HFFc6 (cell line): ENCODE results near the gene PRG3. TPM values are rescaled to one million over a fixed set of nuclear protein-coding genes. Genes with fewer than 3 reads are reported as not detected.

Source experiments
- DNase-seq: peaks from one replicate; pipeline ENCODE4 v3.0.0-alpha.2; 2018
- H3K27ac Mint-ChIP-seq: 2 replicates; pipeline ENCODE4 v1.8.0; 2020; ENCODE audit warnings: mild to moderate bottlenecking, mixed read lengths
- H3K27me3 Mint-ChIP-seq: 2 replicates; pipeline ENCODE4 v1.8.0; 2021; ENCODE audit warnings: mild to moderate bottlenecking, moderate library complexity, mixed read lengths; ENCODE audit not compliant: insufficient read depth
- H3K36me3 Mint-ChIP-seq: 2 replicates; pipeline ENCODE4 v1.8.0; 2021; ENCODE audit warnings: low read depth, mixed read lengths
- H3K4me1 Mint-ChIP-seq: 2 replicates; pipeline ENCODE4 v1.8.0; 2020; ENCODE audit warnings: low read depth, mixed read lengths
- H3K4me3 Mint-ChIP-seq: 2 replicates; pipeline ENCODE4 v1.8.0; 2020; ENCODE audit warnings: mild to moderate bottlenecking, moderate library complexity, mixed read lengths
- H3K9me3 Mint-ChIP-seq: 2 replicates; pipeline ENCODE4 v1.8.0; 2020; ENCODE audit warnings: mild to moderate bottlenecking, mixed read lengths
- total RNA-seq, 6 experiments: library from RNA; stranded (reverse); fragmentation: NEBNext Ultra II Directional; extraction: Animal tissue kit (Norgen Biotek cat#: 25700); gene quantifications; 2 replicates in 1 of 6; 3 replicates in 5 of 6; pipeline ENCODE4 v1.2.3, GENCODE V29; 2021
- TF ChIP-seq, protein P1 (sequence below): fragments of 200-600 bp; sonication (generic); IDR thresholded peaks from 2 replicates; pipeline ENCODE4 v1.5.0; 2021; ENCODE audit warnings: antibody characterized with exemption, mild to moderate bottlenecking

The PRG3 gene
- total RNA-seq, 6 experiments from 2014 or later: not detected

DNA sequence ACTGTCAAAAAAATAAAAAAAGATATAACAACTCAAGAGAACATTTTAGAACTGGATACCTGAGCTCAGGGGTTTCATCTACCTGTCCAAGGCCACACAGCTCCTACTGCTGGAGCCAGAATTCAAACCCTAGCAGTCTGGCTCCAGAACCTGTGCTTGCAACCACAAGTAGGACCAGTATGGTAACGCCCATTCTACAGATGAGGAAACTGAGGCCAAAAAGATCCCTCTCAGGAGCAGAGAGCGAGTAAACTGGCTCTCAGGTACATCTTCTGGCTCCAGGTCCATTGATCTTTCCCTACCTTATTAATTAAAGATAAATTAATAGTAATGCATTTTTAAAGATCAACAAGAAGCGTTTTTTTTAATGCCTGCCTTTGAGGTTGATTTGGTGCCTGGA lies 23.6 kb downstream of the PRG3 start:
- no peak overlapping the region for H3K27ac Mint-ChIP-seq
- TF ChIP-seq, protein P1, sequence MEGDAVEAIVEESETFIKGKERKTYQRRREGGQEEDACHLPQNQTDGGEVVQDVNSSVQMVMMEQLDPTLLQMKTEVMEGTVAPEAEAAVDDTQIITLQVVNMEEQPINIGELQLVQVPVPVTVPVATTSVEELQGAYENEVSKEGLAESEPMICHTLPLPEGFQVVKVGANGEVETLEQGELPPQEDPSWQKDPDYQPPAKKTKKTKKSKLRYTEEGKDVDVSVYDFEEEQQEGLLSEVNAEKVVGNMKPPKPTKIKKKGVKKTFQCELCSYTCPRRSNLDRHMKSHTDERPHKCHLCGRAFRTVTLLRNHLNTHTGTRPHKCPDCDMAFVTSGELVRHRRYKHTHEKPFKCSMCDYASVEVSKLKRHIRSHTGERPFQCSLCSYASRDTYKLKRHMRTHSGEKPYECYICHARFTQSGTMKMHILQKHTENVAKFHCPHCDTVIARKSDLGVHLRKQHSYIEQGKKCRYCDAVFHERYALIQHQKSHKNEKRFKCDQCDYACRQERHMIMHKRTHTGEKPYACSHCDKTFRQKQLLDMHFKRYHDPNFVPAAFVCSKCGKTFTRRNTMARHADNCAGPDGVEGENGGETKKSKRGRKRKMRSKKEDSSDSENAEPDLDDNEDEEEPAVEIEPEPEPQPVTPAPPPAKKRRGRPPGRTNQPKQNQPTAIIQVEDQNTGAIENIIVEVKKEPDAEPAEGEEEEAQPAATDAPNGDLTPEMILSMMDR: no peak

DNA sequence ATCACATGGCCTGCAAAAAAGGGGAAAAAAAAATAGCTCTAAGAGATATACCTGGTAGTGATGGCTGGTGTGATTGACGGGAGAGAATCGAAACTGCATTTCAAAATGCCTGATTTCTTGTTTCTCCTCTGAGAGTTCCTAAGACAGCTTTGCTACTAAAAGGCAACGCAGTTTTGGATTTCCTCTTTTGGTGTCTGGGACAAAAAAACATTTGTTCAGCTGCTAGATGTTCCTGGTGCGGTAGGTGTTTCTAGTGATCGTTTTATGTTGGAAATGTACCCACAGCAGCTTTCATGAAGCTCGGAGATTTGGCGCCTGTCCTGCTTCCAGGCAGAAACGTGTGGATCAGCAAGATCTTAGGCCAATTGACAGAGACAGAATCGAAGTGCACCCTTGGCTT lies 24.7 kb downstream of the PRG3 start:
- Mint-ChIP-seq H3K4me1 (peaks cover 16% of the 10 kb centered on the region), H3K27ac (no peak overlapping the region), H3K27me3 (peaks cover 34% of the 10 kb centered on the region), H3K36me3 (no peaks in the 10 kb centered on the region), H3K9me3 (peaks cover 5% of the 10 kb centered on the region; the same call in 1 of the 2 replicates), H3K4me3 (no peak overlapping the region)
- no peak for DNase-seq
- TF ChIP-seq, protein P1: no peak

More for the DNA sequence above, 23.6 kb downstream of the PRG3 start:
- DNase-seq: no peak
- Mint-ChIP-seq H3K9me3 (no peaks in the 10 kb centered on the region), H3K27me3 (peaks cover 37% of the 10 kb centered on the region), H3K36me3 (no peaks in the 10 kb centered on the region), H3K4me3 (no peak overlapping the region), H3K4me1 (peaks cover 16% of the 10 kb centered on the region)

DNA sequence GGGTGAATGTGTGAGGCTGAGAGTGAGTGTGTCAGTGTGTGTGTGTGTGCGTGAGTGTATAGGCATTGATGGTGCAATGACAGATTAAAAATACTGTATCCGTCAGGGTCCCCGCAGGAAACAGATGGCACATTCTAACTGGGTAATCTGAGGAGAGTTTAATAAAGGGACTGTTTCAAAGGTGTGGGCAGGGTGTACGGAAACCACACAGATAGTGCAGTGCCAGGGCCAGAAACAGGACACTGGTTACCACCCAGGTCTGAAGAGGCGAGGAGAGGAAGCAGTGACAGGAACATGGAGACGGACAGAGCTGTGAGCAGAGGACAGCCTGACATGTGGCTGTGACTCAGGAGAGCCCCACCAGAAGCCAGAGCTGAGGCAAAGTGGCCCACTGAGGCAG lies 26.3 kb downstream of the PRG3 start:
- Mint-ChIP-seq H3K4me1 (peaks cover 19% of the 10 kb centered on the region), H3K4me3 (no peak overlapping the region), H3K9me3 (peaks cover 7% of the 10 kb centered on the region; the same call in 1 of the 2 replicates), H3K27me3 (peaks cover 25% of the 10 kb centered on the region), H3K36me3 (no peaks in the 10 kb centered on the region), H3K27ac (no peak overlapping the region)
- no peak for DNase-seq
- TF ChIP-seq, protein P1: no peak

DNA sequence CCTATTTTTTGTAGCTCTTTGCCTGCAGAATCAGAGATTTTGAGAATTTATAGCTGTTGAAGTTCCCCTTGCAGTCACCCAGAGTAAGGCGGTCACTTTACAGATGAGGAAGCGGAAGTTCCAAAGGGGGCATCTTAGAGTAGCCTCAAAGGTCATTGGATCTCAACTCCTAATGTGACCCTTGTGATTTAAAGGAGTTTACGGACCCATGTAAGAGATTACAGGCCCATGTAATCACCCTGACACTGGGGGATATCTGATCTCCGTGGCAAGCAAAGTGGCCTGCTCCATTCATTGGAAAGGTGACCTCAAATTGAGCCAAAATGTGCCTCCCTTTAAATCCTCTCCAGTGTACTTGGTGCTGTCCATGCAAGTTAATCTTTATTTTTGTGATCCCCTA lies 27.1 kb downstream of the PRG3 start:
- no peak overlapping the region for H3K27ac Mint-ChIP-seq

DNA sequence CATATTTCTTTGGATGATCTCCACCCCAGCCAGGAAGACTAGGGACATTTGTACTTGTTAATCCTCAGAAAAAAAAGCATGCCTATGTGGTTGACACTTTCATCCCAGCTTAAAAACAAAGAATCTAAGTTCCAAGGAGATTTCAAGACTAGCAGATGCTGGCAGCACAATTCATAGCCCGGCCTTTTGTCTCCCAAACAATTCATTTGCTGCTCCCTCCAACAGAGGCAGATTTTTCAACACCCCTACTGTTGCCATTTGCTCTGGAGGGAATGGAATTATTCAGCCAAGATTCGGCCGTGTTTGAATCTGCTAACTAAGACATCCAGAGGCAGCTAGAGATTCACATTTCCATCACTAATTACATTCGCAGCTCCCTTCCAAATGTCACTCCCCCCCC lies 27.5 kb downstream of the PRG3 start:
- DNase-seq: no peak
- Mint-ChIP-seq H3K36me3 (no peaks in the 10 kb centered on the region), H3K4me1 (peaks cover 19% of the 10 kb centered on the region), H3K27me3 (peaks cover 16% of the 10 kb centered on the region; the same call in 1 of the 2 replicates), H3K9me3 (peaks cover 7% of the 10 kb centered on the region; the same call in 1 of the 2 replicates), H3K27ac (no peak overlapping the region), H3K4me3 (no peak overlapping the region)
- TF ChIP-seq, protein P1: no peak

More for the DNA sequence above, 27.1 kb downstream of the PRG3 start:
- Mint-ChIP-seq H3K9me3 (peaks cover 7% of the 10 kb centered on the region; the same call in 1 of the 2 replicates), H3K36me3 (no peaks in the 10 kb centered on the region), H3K4me3 (no peak overlapping the region), H3K4me1 (peaks cover 20% of the 10 kb centered on the region), H3K27me3 (peaks cover 18% of the 10 kb centered on the region)
- TF ChIP-seq, protein P1: no peak
- DNase-seq: no peak

DNA sequence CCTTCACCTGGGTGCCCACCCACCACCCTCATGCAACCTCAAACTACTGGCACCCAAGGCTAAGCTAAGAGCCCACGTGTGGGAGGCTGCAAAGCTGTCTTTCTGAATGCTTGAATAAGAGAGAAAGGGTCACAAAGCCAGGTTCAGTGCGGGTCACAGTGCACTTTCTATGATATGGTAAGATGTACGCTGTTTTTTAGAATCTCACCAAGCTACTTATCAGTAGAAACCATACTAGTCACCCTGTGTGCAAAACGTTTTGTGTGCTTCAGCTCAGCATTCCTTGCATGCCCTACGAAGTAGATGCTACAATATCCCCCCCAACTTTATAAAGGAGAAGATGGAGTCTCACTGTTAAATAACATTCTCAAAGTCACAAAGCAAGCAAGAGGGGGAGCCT lies 27.9 kb downstream of the PRG3 start:
- TF ChIP-seq, protein P1: no peak
- Mint-ChIP-seq H3K4me3 (no peak overlapping the region), H3K9me3 (peaks cover 7% of the 10 kb centered on the region; the same call in 1 of the 2 replicates), H3K27ac (no peak overlapping the region), H3K36me3 (no peaks in the 10 kb centered on the region), H3K27me3 (peaks cover 16% of the 10 kb centered on the region; the same call in 1 of the 2 replicates), H3K4me1 (peaks cover 15% of the 10 kb centered on the region; the same call in 1 of the 2 replicates)
- DNase-seq: no peak
